ENCODE data around the gene GPR108.
A peak's percentile ranks its signal among the peaks of the same experiment; 100 is the strongest.

Gene GPR108

DNA sequence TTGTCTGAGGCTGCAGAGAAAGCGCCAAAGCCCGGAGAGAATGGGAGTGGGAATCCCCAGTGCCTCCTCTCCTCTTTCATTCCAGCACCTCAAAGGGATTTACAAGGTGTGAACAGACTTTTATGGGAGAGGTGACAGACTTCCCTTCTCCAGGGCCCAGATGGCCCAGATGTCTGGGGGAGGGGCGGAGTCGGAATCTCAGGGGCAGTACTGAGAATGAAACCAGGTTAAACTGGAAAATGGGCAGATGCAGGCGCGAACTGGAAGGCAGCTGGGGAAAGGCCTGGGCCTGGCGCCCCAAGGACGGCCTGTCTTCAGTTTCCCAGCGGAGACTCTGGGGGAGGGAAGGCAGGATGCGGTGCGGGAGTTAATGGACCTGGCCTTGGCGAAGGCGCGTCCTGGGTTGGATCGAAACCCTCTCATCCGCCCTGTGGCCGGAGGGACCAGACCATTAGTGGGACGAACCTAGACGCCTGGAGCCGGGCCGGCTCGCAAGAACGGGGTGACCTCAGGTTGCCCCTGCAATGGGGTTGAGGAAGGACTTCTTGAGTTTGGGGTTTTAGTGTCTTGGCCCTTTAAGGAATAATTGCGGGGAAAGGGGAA is 1.5 kb upstream of the GPR108 start:
- Histone ChIP-seq H4K20me1 (ENCODE audit: insufficient read depth, low read length) (peaks cover 24% of the 10 kb centered on the region), H3K36me3 (replicated peaks; ENCODE audit: low read depth, low read length) (peaks cover 29% of the 10 kb centered on the region), H3K27ac (ENCODE audit: low read length) (peak overlapping the region; percentile 82), H3K4me1 (ENCODE audit: low read length) (peaks cover 31% of the 10 kb centered on the region), H3K9me3 (ENCODE audit: insufficient read depth, low read length) (no peaks in the 10 kb centered on the region), H2AFZ (ENCODE audit: low read depth, low read length) (peak overlapping the region; percentile 90), H3K4me2 (ENCODE audit: low read length) (peak overlapping the region; percentile 92), H3K9ac (ENCODE audit: low read length) (peak overlapping the region; percentile 78), H3K4me3 (ENCODE audit: low read length) (peak overlapping the region; percentile 78), H3K27me3 (ENCODE audit: low read depth, low read length) (no peaks in the 10 kb centered on the region), H3K79me2 (ENCODE audit: low read length) (peaks cover 55% of the 10 kb centered on the region)
- no peak for TF ChIP-seq EZH2phosphoT487 (IDR thresholded peaks at IDR 0.05; ENCODE audit: low read depth)
- TF ChIP-seq, protein P1, sequence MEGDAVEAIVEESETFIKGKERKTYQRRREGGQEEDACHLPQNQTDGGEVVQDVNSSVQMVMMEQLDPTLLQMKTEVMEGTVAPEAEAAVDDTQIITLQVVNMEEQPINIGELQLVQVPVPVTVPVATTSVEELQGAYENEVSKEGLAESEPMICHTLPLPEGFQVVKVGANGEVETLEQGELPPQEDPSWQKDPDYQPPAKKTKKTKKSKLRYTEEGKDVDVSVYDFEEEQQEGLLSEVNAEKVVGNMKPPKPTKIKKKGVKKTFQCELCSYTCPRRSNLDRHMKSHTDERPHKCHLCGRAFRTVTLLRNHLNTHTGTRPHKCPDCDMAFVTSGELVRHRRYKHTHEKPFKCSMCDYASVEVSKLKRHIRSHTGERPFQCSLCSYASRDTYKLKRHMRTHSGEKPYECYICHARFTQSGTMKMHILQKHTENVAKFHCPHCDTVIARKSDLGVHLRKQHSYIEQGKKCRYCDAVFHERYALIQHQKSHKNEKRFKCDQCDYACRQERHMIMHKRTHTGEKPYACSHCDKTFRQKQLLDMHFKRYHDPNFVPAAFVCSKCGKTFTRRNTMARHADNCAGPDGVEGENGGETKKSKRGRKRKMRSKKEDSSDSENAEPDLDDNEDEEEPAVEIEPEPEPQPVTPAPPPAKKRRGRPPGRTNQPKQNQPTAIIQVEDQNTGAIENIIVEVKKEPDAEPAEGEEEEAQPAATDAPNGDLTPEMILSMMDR (IDR thresholded peaks at IDR 0.05; ENCODE audit: low read depth, low read length) = no peak

DNA sequence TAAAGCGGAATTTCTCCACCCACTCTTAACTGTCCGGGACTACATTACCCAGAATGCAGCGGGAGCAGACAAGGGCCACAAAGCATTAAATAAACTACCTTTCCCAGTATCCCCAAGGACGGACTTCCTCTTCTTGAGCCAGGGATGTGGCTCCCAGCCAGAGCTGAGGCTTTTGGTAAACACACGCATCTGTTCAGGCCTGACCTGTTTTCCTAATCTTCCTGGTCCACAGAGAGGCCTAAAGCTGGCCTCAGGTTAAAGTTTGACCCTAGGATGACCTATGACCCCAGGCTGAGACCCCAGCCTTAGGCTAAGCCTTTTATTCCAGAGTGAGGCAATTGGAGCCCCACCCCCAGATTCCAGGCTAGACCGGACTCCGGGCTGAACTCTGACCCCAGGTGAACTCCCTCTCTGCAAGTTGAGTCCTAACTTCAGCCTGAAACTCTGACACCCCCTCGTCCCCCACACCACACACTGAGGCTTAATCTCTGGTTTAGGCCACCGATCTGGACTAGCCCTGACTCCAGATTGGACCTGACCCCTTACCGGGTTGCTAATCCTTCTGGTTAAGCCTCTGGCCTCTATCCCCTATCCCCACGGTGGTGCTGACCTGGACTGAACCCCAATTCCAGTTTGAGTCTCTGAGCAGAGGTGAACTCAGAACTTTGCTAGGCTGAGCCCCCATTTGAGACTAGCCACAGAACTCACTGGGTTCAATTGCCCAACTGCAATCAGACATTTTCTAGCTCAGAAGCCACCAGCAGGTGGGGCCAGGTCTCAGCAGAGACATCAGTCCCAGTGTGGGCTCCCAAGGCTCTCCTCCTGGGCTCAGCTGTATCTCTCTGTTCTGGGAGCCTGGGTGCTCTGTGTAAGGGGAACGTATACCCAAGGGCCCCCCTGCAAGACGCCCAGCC is 750 bp upstream of the GPR108 start:
- TF ChIP-seq, protein P1 (IDR thresholded peaks at IDR 0.05; ENCODE audit: low read depth, low read length) = peak; percentile 96
- no peak for TF ChIP-seq EZH2phosphoT487 (IDR thresholded peaks at IDR 0.05; ENCODE audit: low read depth)
- no peaks in the 10 kb centered on the region for H3K27me3 ChIP-seq (ENCODE audit: low read depth, low read length)
- peak overlapping the region; percentile 92 for H3K4me2 ChIP-seq (ENCODE audit: low read length)
- H3K4me1 ChIP-seq (ENCODE audit: low read length) = peaks cover 31% of the 10 kb centered on the region
- H4K20me1 ChIP-seq (ENCODE audit: insufficient read depth, low read length) = peaks cover 16% of the 10 kb centered on the region
- peak overlapping the region; percentile 90 for H2AFZ ChIP-seq (ENCODE audit: low read depth, low read length)
- peak overlapping the region; percentile 78 for H3K9ac ChIP-seq (ENCODE audit: low read length)
- H3K27ac ChIP-seq (ENCODE audit: low read length) = peak overlapping the region; percentile 82
- peaks cover 21% of the 10 kb centered on the region for H3K36me3 ChIP-seq (replicated peaks; ENCODE audit: low read depth, low read length)
- peaks cover 52% of the 10 kb centered on the region for H3K79me2 ChIP-seq (ENCODE audit: low read length)
- no peaks in the 10 kb centered on the region for H3K9me3 ChIP-seq (ENCODE audit: insufficient read depth, low read length)
- H3K4me3 ChIP-seq (ENCODE audit: low read length) = peak overlapping the region; percentile 78

DNA sequence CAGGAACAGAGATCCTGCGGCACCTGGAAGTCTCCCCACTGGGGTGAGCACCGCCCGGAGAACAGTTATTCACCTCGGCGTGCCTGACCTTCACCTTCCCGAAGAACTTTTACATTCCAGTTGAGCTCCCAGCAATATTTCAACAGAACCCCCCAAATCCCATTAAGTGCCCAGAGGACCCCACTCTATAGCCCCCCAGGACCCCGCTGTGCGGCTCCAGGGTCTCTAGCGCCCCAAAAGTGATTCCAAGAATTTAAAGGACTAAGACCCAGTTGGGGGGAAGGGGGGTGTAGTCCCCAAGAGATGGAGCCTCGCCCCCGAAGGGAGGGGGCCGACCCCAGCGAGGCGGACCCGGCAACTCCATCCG is 480 bp downstream of the GPR108 start:
- Histone ChIP-seq H3K9me3 (ENCODE audit: insufficient read depth, low read length) (no peaks in the 10 kb centered on the region), H3K4me2 (ENCODE audit: low read length) (peak overlapping the region; percentile 79), H2AFZ (ENCODE audit: low read depth, low read length) (peak overlapping the region; percentile 46), H3K4me3 (ENCODE audit: low read length) (peak overlapping the region; percentile 85), H3K27ac (ENCODE audit: low read length) (peak overlapping the region; percentile 80), H4K20me1 (ENCODE audit: insufficient read depth, low read length) (peaks cover 6% of the 10 kb centered on the region), H3K79me2 (ENCODE audit: low read length) (peaks cover 40% of the 10 kb centered on the region), H3K36me3 (replicated peaks; ENCODE audit: low read depth, low read length) (peaks cover 13% of the 10 kb centered on the region), H3K4me1 (ENCODE audit: low read length) (peaks cover 30% of the 10 kb centered on the region), H3K9ac (ENCODE audit: low read length) (peak overlapping the region; percentile 92), H3K27me3 (ENCODE audit: low read depth, low read length) (no peaks in the 10 kb centered on the region)
- no peak for TF ChIP-seq EZH2phosphoT487 (IDR thresholded peaks at IDR 0.05; ENCODE audit: low read depth)
- TF ChIP-seq, protein P1 (IDR thresholded peaks at IDR 0.05; ENCODE audit: low read depth, low read length) = peak; percentile 31; the same call in 1 of the 2 replicates

Measured in OCI-LY3 (cell line).